ENCODE data around the gene TOMM20. TPM values are rescaled to one million over a fixed set of nuclear protein-coding genes. Genes with fewer than 3 reads are reported as not detected.

TOMM20 gene
- total and polyA plus RNA-seq, 9 of the 15 experiments (the other 6 are each of a cell fraction or from before 2014, with no cell fraction given): 70.6 to 334 (median 159) TPM

DNA sequence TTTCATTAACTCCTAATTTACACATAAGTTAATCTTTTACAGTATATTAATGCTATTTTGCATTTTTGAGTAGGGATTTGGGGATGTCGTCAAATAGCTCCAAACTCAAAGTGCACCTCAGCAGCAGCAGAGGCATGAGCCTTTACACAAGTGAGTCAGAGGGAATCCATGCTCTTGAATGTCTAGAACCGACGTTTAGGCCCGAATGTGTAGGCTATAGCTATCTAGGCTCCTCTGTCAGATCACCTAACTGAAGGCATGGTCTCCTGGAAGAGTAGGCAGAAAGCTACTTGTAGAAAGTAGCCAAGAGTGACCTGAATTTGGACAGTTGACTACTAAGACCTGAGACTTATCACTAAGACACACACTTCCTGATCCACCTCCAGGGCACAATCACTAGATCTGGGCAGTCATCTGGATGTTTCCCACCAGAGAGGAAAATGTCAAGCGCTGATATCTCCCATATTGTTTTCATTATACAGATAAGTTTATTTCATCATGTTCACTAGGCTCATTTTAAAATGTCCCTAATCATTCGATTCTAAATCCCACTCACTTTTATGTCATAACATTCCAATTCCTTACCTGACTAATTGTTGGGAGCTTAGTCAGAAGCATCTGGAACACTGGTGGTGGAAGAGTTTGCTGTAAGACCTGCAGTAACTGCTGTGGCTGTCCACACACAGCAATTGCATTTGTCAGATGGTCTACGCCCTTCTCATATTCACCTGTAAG lies 15.3 kb downstream of the TOMM20 start (continued):
- TF ChIP-seq, protein P1, sequence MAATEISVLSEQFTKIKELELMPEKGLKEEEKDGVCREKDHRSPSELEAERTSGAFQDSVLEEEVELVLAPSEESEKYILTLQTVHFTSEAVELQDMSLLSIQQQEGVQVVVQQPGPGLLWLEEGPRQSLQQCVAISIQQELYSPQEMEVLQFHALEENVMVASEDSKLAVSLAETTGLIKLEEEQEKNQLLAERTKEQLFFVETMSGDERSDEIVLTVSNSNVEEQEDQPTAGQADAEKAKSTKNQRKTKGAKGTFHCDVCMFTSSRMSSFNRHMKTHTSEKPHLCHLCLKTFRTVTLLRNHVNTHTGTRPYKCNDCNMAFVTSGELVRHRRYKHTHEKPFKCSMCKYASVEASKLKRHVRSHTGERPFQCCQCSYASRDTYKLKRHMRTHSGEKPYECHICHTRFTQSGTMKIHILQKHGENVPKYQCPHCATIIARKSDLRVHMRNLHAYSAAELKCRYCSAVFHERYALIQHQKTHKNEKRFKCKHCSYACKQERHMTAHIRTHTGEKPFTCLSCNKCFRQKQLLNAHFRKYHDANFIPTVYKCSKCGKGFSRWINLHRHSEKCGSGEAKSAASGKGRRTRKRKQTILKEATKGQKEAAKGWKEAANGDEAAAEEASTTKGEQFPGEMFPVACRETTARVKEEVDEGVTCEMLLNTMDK (IDR thresholded peaks at IDR 0.05; ENCODE audit: borderline replicate concordance, insufficient read depth, low read depth, low read length, poor library complexity, severe bottlenecking): no peak
- TF ChIP-seq, protein P2, sequence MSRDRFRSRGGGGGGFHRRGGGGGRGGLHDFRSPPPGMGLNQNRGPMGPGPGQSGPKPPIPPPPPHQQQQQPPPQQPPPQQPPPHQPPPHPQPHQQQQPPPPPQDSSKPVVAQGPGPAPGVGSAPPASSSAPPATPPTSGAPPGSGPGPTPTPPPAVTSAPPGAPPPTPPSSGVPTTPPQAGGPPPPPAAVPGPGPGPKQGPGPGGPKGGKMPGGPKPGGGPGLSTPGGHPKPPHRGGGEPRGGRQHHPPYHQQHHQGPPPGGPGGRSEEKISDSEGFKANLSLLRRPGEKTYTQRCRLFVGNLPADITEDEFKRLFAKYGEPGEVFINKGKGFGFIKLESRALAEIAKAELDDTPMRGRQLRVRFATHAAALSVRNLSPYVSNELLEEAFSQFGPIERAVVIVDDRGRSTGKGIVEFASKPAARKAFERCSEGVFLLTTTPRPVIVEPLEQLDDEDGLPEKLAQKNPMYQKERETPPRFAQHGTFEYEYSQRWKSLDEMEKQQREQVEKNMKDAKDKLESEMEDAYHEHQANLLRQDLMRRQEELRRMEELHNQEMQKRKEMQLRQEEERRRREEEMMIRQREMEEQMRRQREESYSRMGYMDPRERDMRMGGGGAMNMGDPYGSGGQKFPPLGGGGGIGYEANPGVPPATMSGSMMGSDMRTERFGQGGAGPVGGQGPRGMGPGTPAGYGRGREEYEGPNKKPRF (IDR thresholded peaks at IDR 0.05; ENCODE audit: low read depth, low read length): no peak
- TF ChIP-seq, protein P3, sequence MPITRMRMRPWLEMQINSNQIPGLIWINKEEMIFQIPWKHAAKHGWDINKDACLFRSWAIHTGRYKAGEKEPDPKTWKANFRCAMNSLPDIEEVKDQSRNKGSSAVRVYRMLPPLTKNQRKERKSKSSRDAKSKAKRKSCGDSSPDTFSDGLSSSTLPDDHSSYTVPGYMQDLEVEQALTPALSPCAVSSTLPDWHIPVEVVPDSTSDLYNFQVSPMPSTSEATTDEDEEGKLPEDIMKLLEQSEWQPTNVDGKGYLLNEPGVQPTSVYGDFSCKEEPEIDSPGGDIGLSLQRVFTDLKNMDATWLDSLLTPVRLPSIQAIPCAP (CRISPR knock-in tag; IDR thresholded peaks at IDR 0.05; ENCODE audit: borderline replicate concordance): no peak
- TF ChIP-seq RBFOX2 (IDR thresholded peaks at IDR 0.05; ENCODE audit: low read depth, low read length) (no peak), HMG20B (CRISPR knock-in tag; IDR thresholded peaks at IDR 0.05) (no peak), ZBTB7A (IDR thresholded peaks at IDR 0.05; ENCODE audit: borderline replicate concordance, control insufficient read depth, low read depth, low read length) (no peak), DIDO1 (tag; IDR thresholded peaks at IDR 0.05; ENCODE audit: low read depth) (no peak), WHSC1 (IDR thresholded peaks at IDR 0.05; ENCODE audit: low read length) (no peak), TCF7L2 (IDR thresholded peaks at IDR 0.05; ENCODE audit: low read depth, low read length) (no peak), HDAC6 (IDR thresholded peaks at IDR 0.05; ENCODE audit: low read depth, low read length) (no peak), ZNF561 (CRISPR knock-in tag; conservative IDR thresholded peaks at IDR 0.05) (no peak), RUNX1 (IDR thresholded peaks at IDR 0.05; ENCODE audit: low read depth) (no peak)
- TF ChIP-seq, protein P4, sequence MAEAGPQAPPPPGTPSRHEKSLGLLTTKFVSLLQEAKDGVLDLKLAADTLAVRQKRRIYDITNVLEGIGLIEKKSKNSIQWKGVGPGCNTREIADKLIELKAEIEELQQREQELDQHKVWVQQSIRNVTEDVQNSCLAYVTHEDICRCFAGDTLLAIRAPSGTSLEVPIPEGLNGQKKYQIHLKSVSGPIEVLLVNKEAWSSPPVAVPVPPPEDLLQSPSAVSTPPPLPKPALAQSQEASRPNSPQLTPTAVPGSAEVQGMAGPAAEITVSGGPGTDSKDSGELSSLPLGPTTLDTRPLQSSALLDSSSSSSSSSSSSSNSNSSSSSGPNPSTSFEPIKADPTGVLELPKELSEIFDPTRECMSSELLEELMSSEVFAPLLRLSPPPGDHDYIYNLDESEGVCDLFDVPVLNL (CRISPR knock-in tag; IDR thresholded peaks at IDR 0.05; ENCODE audit: low read depth): no peak
- TF ChIP-seq, protein P5, sequence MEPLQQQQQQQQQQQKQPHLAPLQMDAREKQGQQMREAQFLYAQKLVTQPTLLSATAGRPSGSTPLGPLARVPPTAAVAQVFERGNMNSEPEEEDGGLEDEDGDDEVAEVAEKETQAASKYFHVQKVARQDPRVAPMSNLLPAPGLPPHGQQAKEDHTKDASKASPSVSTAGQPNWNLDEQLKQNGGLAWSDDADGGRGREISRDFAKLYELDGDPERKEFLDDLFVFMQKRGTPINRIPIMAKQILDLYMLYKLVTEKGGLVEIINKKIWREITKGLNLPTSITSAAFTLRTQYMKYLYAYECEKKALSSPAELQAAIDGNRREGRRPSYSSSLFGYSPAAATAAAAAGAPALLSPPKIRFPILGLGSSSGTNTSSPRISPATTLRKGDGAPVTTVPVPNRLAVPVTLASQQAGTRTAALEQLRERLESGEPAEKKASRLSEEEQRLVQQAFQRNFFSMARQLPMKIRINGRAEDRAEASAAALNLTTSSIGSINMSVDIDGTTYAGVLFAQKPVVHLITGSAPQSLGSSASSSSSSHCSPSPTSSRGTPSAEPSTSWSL (CRISPR knock-in tag; IDR thresholded peaks at IDR 0.05; ENCODE audit: borderline replicate concordance): no peak
- TF ChIP-seq, protein P6, sequence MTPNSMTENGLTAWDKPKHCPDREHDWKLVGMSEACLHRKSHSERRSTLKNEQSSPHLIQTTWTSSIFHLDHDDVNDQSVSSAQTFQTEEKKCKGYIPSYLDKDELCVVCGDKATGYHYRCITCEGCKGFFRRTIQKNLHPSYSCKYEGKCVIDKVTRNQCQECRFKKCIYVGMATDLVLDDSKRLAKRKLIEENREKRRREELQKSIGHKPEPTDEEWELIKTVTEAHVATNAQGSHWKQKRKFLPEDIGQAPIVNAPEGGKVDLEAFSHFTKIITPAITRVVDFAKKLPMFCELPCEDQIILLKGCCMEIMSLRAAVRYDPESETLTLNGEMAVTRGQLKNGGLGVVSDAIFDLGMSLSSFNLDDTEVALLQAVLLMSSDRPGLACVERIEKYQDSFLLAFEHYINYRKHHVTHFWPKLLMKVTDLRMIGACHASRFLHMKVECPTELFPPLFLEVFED (CRISPR knock-in tag; conservative IDR thresholded peaks at IDR 0.05): no peak
